Neural cell (in vitro differentiated cells): ENCODE results near the gene TPRKB. TPM values are rescaled to one million over a fixed set of nuclear protein-coding genes. Genes with fewer than 3 reads are reported as not detected.
"Not testable (repeated sequence)": the region's sequence is repeated elsewhere in the genome, so short reads cannot be mapped to it uniquely, and the experiment has no call there.

ENCODE experiments used
- H2AFZ ChIP-seq: fragments of 200-600, 300-800 bp; sonication (generic), shearing (Covaris generic); 2 replicates; pipeline ENCODE4 v1.6.0; 2014; ENCODE audit warnings: low read depth, mild to moderate bottlenecking, antibody characterized with exemption, low read length, moderate library complexity
- H3F3A ChIP-seq: fragments of 200-600 bp; shearing (Covaris generic); 2 replicates; pipeline ENCODE4 v1.6.1; 2016; ENCODE audit warnings: mild to moderate bottlenecking, moderate library complexity, mixed read lengths, antibody characterized with exemption, low read length; ENCODE audit not compliant: insufficient read depth, poor library complexity, severe bottlenecking
- H3K27ac ChIP-seq: fragments of 200-600, 300-800 bp; sonication (generic), shearing (Covaris generic); 2 replicates; pipeline ENCODE4 v1.5.1; 2014; ENCODE audit warnings: mild to moderate bottlenecking, low read length, moderate library complexity
- H3K27me3 ChIP-seq: fragments of 300-800, 200-600 bp; sonication (generic), shearing (Covaris generic); 2 replicates; pipeline ENCODE4 v1.6.0; 2014; ENCODE audit warnings: mild to moderate bottlenecking, low read depth, low read length, moderate library complexity; ENCODE audit not compliant: insufficient read depth
- H3K36me3 ChIP-seq: fragments of 300-800, 200-600 bp; sonication (generic), shearing (Covaris generic); 2 replicates; pipeline ENCODE4 v1.5.1; 2014; ENCODE audit warnings: mild to moderate bottlenecking, antibody characterized with exemption, low read length, moderate library complexity; ENCODE audit not compliant: insufficient read depth
- H3K4me2 ChIP-seq: fragments of 300-800, 200-600 bp; sonication (generic), shearing (Covaris generic); 2 replicates; pipeline ENCODE4 v1.6.0; 2014; ENCODE audit warnings: mild to moderate bottlenecking, low read length
- H3K4me3 ChIP-seq: fragments of 300-800, 200-600 bp; sonication (generic), shearing (Covaris generic); 2 replicates; pipeline ENCODE4 v1.5.1; 2014; ENCODE audit warnings: mild to moderate bottlenecking, low read length, moderate library complexity
- H3K79me2 ChIP-seq: fragments of 200-600 bp; shearing (Covaris generic); replicated peaks from 2 replicates; pipeline ENCODE4 v1.6.0; 2014; ENCODE audit warnings: mild to moderate bottlenecking, low read length, moderate library complexity; ENCODE audit not compliant: insufficient read depth
- H3K9ac ChIP-seq: fragments of 300-800, 200-600 bp; sonication (generic), shearing (Covaris generic); 2 replicates; pipeline ENCODE4 v1.6.1; 2016; ENCODE audit warnings: mild to moderate bottlenecking, low read length, mixed read lengths
- H3K9me2 ChIP-seq: fragments of 200-600 bp; shearing (Covaris generic); 2 replicates; pipeline ENCODE4 v1.6.1; 2016; ENCODE audit warnings: mild to moderate bottlenecking, low read length, mixed read lengths; ENCODE audit not compliant: insufficient read depth
- H3K9me3 ChIP-seq: fragments of 200-600, 300-800 bp; sonication (generic), shearing (Covaris generic); 2 replicates; pipeline ENCODE4 v1.6.1; 2016; ENCODE audit warnings: mild to moderate bottlenecking, mixed run types, low read length, moderate library complexity, mixed read lengths
- H4K20me1 ChIP-seq: fragments of 200-600 bp; shearing (Covaris generic); 2 replicates; pipeline ENCODE4 v1.6.1; 2016; ENCODE audit warnings: mild to moderate bottlenecking, mixed run types; ENCODE audit not compliant: insufficient read depth
- CTCF ChIP-seq: fragments of 450-650 bp; IDR thresholded peaks from 2 replicates; pipeline ENCODE4 v1.5.1; 2014; ENCODE audit warnings: antibody characterized with exemption, mild to moderate bottlenecking, moderate library complexity; ENCODE audit not compliant: poor library complexity, severe bottlenecking
- EZH2 ChIP-seq: fragments of 200-600, 300-800 bp; shearing (Covaris generic), sonication (generic); IDR thresholded peaks from 2 replicates; pipeline ENCODE4 v1.6.1; 2014; ENCODE audit warnings: antibody characterized with exemption, low read length, borderline replicate concordance, mild to moderate bottlenecking; ENCODE audit not compliant: insufficient read depth, poor library complexity, severe bottlenecking
- MXI1 ChIP-seq: fragments of 450-650 bp; conservative IDR thresholded peaks from 2 replicates; pipeline ENCODE4 v1.6.1; 2014; ENCODE audit warnings: antibody characterized with exemption, mild to moderate bottlenecking; ENCODE audit not compliant: poor library complexity, severe bottlenecking
- POLR2AphosphoS5 ChIP-seq: IDR thresholded peaks from 2 replicates; pipeline ENCODE4 v1.6.1; 2012
- RAD21 ChIP-seq: fragments of 450-650 bp; conservative IDR thresholded peaks from 2 replicates; pipeline ENCODE4 v1.6.1; 2014; ENCODE audit warnings: antibody characterized with exemption, mild to moderate bottlenecking, moderate library complexity
- SMC3 ChIP-seq: fragments of 450-650 bp; conservative IDR thresholded peaks from 2 replicates; pipeline ENCODE4 v1.6.1; 2014; ENCODE audit warnings: antibody characterized with exemption, mild to moderate bottlenecking, moderate library complexity; ENCODE audit not compliant: poor library complexity
- TAF1 ChIP-seq: IDR thresholded peaks from 2 replicates; pipeline ENCODE4 v1.6.1; 2012; ENCODE audit warnings: low read depth
- polyA plus RNA-seq: library from polyadenylated mRNA; depleted of rRNA; stranded (reverse); fragments of >200 nt; gene quantifications from 2 replicates; pipeline ENCODE4 v1.2.3, GENCODE V29; 2014

The TPRKB gene
- polyA plus RNA-seq, 1 donor from 2014 or later = 162 TPM

- no peaks in the 10 kb centered on the region for H3K9me2 ChIP-seq
- H2AFZ ChIP-seq = no peak overlapping the region
- H3K4me3 ChIP-seq = no peak overlapping the region
- no peak for TF ChIP-seq CTCF
- no peak for TF ChIP-seq EZH2
- TF ChIP-seq RAD21 = no peak
- TF ChIP-seq TAF1 = no peak
- TF ChIP-seq SMC3 = no peak
- no peak for TF ChIP-seq MXI1
- no peak for TF ChIP-seq POLR2AphosphoS5
- no peaks in the 10 kb centered on the region for H3K27me3 ChIP-seq
- H3F3A ChIP-seq = no peaks in the 10 kb centered on the region
- no peaks in the 10 kb centered on the region for H4K20me1 ChIP-seq
- H3K9ac ChIP-seq = no peak overlapping the region
- no peak overlapping the region for H3K4me2 ChIP-seq
- no peaks in the 10 kb centered on the region for H3K79me2 ChIP-seq
- no peaks in the 10 kb centered on the region for H3K36me3 ChIP-seq
- no peak overlapping the region for H3K27ac ChIP-seq
- no peaks in the 10 kb centered on the region for H3K9me3 ChIP-seq
Measured at GRCh38 chr2:73685764-73686438, 51.2 kb downstream of the TPRKB start.

DNA sequence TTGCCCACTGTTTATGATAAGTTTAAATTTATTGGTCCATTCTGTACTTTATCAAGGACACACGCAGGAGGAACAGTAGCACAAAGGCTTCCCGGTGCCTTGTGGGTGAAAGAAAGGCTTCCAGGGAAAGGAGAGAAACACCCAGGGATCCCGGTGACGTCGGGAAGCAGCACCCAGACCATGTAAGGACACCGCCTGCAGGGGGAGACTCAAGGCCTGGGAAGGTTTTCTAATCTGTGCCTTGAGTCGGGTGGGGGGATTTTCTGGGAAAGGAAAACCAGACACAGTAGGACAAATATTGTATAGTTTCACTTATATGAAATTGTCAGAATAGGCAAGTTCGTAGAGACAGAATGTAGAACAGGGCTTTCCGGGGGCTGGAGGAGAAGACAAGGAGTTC lies 52.2 kb downstream of the TPRKB start:
- not testable (repeated sequence) for H3K79me2 ChIP-seq, H3K27me3 ChIP-seq, H3K4me3 ChIP-seq, H3F3A ChIP-seq, H3K9me3 ChIP-seq, H2AFZ ChIP-seq, H3K9me2 ChIP-seq, H4K20me1 ChIP-seq, H3K9ac ChIP-seq, H3K27ac ChIP-seq, H3K4me2 ChIP-seq, H3K36me3 ChIP-seq

DNA sequence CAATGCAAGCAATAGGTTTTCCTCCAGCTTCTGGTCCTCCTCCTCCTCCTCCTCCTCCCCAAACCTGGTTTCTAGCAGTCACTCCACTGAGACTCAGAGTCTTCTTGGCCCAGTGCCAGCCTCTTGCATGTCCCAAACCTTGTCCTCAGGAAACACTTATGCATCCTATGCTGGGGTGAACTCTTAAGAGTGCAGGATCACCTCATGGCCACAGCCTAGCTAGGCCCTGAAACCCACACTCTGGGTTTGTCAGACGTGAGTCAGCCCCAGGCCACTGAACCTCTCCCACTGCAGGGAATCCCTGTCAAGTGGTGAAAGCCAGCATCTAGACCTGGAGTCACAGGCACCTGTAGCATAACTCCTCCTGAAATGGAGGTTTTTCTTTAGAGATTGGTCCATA lies 52.8 kb downstream of the TPRKB start:
- not testable (repeated sequence) for H3K4me3 ChIP-seq, H3K27me3 ChIP-seq, H2AFZ ChIP-seq, H3F3A ChIP-seq, H3K36me3 ChIP-seq, H3K27ac ChIP-seq, H3K4me2 ChIP-seq, H3K9me2 ChIP-seq, H3K9me3 ChIP-seq, H4K20me1 ChIP-seq, H3K79me2 ChIP-seq, H3K9ac ChIP-seq

DNA sequence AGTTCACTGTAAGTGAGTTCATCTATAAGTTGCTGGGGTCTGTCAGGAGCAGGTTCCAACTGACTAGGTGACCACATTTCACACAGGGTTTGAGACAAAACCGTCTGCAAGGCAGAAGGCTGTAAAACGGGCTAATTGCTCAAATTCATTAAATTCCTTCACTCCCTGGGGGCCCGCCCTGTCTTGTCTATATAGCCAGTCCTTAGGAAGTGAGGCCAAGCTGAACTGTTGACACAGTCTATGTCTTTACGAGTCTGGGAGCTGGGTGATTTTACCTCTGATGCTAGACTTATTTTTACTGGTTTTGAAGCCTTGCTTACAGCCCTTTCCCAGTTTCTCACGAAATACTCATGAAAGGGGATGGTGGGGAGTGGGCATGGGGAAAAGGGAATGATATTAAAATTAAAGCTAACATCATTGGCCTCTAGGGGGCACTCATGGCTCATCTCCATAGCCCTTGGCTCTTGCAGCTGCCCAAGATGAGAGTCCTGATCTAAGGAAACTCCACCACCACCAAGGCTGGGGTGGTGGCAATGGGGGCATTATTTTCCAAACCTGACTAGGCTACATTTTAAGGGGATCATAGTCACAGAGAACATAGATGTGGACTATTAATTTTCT lies 57.1 kb downstream of the TPRKB start:
- not testable (repeated sequence) for H3K4me3 ChIP-seq, H2AFZ ChIP-seq, H3K27me3 ChIP-seq, H3F3A ChIP-seq, H3K9ac ChIP-seq, H3K27ac ChIP-seq, H3K9me2 ChIP-seq, H3K4me2 ChIP-seq, H4K20me1 ChIP-seq, H3K79me2 ChIP-seq, H3K9me3 ChIP-seq, H3K36me3 ChIP-seq

Other genes with a start within 250 kb of the TPRKB start
- not detected in 2 replicates for gene NAT8, start 94.9 kb downstream of the TPRKB start, polyA plus RNA-seq
- 35.2 and 36.0 TPM in 2 replicates for gene DUSP11, start 42.8 kb upstream of the TPRKB start, polyA plus RNA-seq
- gene C2orf78, start 46.8 kb upstream of the TPRKB start, polyA plus RNA-seq = not detected in 2 replicates
- 62.5 and 69.1 TPM in 2 replicates for gene STAMBP, start 91.6 kb upstream of the TPRKB start, polyA plus RNA-seq
- gene ACTG2, start 155.7 kb upstream of the TPRKB start, polyA plus RNA-seq = 0.67 and 1.6 TPM in 2 replicates
- 168 and 188 TPM in 2 replicates for gene DGUOK, start 189.5 kb upstream of the TPRKB start, polyA plus RNA-seq
- 18.2 and 19.6 TPM in 2 replicates for gene TET3, start 247.6 kb upstream of the TPRKB start, polyA plus RNA-seq